ENCODE results near the gene MED13L. TPM values are rescaled to one million over a fixed set of nuclear protein-coding genes. Genes with fewer than 3 reads are reported as not detected.
"Not testable (repeated sequence)": the region's sequence is repeated elsewhere in the genome, so short reads cannot be mapped to it uniquely, and the experiment has no call there.

MED13L gene
- polyA plus RNA-seq, 4 donors, result 9.8 to 74.0 (median 14.3) TPM

DNA sequence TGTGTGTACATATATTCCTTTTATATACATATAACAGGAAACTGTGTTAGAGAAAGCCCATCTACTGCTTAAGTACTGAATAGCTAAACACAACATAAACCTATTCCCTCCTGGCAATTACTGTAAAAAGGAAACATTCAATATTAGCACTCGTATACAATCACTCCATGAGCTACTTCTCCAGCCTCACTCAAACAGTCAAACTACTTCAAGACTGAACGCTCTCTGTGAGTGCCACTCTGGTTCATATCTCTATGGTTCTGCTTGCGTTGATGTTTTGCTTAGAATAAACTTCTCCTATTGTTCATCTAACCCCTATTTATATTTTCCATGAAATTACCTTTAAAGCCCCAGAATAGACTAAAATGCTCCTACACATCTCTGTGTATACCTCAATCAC is 243.7 kb downstream of the MED13L start:
- H3K4me1 ChIP-seq (ENCODE audit: control insufficient read depth in 3 of 3, insufficient read depth in 2 of 3, low read depth in 1 of 3, low read length in 2 of 3), result no peaks in the 10 kb centered on the region
- no peak overlapping the region for H3K27ac ChIP-seq (ENCODE audit: low read depth in 1 of 3, low read length in 2 of 3)
- 79 to 97% (median 91%) methylated on average over 3 of the region's 3 CpGs for WGBS, 3 donors
- DNase-seq (no peak), FAIRE-seq (no peak)
- H3K4me3 ChIP-seq (ENCODE audit: low read depth in 1 of 3, low read length in 3 of 3), result no peak overlapping the region
- no peaks in the 10 kb centered on the region for H3K9me3 ChIP-seq (ENCODE audit: control insufficient read depth in 2 of 2, insufficient read depth in 1 of 2, low read depth in 1 of 2, low read length in 1 of 2)
- no peaks in the 10 kb centered on the region for H3K36me3 ChIP-seq (ENCODE audit: control insufficient read depth in 3 of 3, insufficient read depth in 2 of 3, low read depth in 1 of 3, low read length in 3 of 3)
- H3K27me3 ChIP-seq (ENCODE audit: control insufficient read depth in 3 of 3, insufficient read depth in 3 of 3, low read length in 3 of 3), result no peaks in the 10 kb centered on the region

DNA sequence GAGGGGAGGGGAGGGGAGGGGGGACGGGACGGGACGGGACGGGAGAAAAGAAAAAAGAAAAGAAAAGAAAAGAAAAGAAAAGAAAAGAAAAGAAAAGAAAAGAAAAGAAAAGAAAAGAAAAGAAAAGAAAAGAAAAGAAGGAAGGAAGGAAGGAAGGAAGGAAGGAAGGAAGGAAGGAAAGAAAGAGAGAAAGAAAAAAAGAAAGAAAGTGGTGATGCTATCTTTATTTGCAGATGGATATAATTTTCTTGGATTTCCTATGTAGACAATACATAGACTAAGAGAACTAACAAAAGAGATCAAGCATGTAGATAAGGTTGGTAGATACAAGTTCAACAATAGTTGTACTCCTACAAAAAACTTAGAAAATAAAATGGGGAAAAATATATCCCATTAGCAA is 245.9 kb downstream of the MED13L start:
- H3K27ac ChIP-seq (ENCODE audit: low read depth in 1 of 3, low read length in 2 of 3); H3K4me1 ChIP-seq (ENCODE audit: control insufficient read depth in 3 of 3, insufficient read depth in 2 of 3, low read depth in 1 of 3, low read length in 2 of 3); H3K27me3 ChIP-seq (ENCODE audit: control insufficient read depth in 3 of 3, insufficient read depth in 3 of 3, low read length in 3 of 3); H3K4me3 ChIP-seq (ENCODE audit: low read depth in 1 of 3, low read length in 3 of 3); H3K9me3 ChIP-seq (ENCODE audit: control insufficient read depth in 2 of 2, insufficient read depth in 1 of 2, low read depth in 1 of 2, low read length in 1 of 2); H3K36me3 ChIP-seq (ENCODE audit: control insufficient read depth in 3 of 3, insufficient read depth in 2 of 3, low read depth in 1 of 3, low read length in 3 of 3); FAIRE-seq; DNase-seq: not testable (repeated sequence)
- WGBS, 3 donors, result 96 to 100% (median 100%) methylated on average over 4 of the region's 4 CpGs

DNA sequence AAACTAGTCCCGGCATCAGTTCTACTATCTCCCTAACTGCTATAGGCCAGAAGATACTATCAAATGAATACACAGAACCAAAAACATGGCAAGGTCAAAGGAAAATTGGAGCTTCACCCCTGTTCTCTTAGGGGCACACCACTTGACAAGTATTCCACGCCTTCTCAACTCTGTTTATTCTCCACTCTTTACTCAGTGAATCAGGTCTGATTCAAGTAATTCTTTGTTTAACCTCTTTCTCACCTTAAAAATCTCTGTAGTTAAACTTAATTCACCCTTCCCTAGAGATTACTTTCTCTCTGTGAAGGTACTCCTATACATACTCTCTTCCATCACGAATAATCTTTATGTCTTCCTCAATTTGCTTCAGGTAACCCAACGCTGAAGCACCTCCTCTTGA is 248.9 kb downstream of the MED13L start:
- DNase-seq, result no peak
- Histone ChIP-seq H3K4me3 (ENCODE audit: low read depth in 1 of 3, low read length in 3 of 3) (no peak overlapping the region), H3K36me3 (ENCODE audit: control insufficient read depth in 3 of 3, insufficient read depth in 2 of 3, low read depth in 1 of 3, low read length in 3 of 3) (no peaks in the 10 kb centered on the region), H3K9me3 (ENCODE audit: control insufficient read depth in 2 of 2, insufficient read depth in 1 of 2, low read depth in 1 of 2, low read length in 1 of 2) (no peaks in the 10 kb centered on the region), H3K4me1 (ENCODE audit: control insufficient read depth in 3 of 3, insufficient read depth in 2 of 3, low read depth in 1 of 3, low read length in 2 of 3) (no peaks in the 10 kb centered on the region), H3K27ac (ENCODE audit: low read depth in 1 of 3, low read length in 2 of 3) (no peak overlapping the region), H3K27me3 (ENCODE audit: control insufficient read depth in 3 of 3, insufficient read depth in 3 of 3, low read length in 3 of 3) (no peaks in the 10 kb centered on the region)
- no peak for FAIRE-seq
- 92 to 96% (median 94%) methylated on average over 4 of the region's 4 CpGs for WGBS, 3 donors

DNA sequence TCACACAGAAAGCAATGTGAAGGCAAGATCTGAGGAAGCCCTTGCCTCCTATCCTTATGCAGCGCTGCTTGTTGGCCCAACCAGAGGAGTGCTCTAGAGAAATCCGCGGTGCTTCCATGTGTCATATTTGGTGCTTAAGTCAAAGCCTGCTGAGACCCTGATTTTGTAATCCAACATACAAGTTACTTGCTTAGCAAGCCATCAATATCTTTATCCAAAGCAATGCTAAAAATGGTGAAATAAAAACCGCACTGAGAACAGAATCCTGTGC is 250.0 kb downstream of the MED13L start:
- DNase-seq (no peak), FAIRE-seq (no peak)
- no peak overlapping the region for H3K4me3 ChIP-seq (ENCODE audit: low read depth in 1 of 3, low read length in 3 of 3)
- H3K27me3 ChIP-seq (ENCODE audit: control insufficient read depth in 3 of 3, insufficient read depth in 3 of 3, low read length in 3 of 3), result no peaks in the 10 kb centered on the region
- H3K4me1 ChIP-seq (ENCODE audit: control insufficient read depth in 3 of 3, insufficient read depth in 2 of 3, low read depth in 1 of 3, low read length in 2 of 3), result no peaks in the 10 kb centered on the region
- H3K9me3 ChIP-seq (ENCODE audit: control insufficient read depth in 2 of 2, insufficient read depth in 1 of 2, low read depth in 1 of 2, low read length in 1 of 2), result no peaks in the 10 kb centered on the region
- H3K27ac ChIP-seq (ENCODE audit: low read depth in 1 of 3, low read length in 2 of 3), result no peak overlapping the region
- 96 to 99% (median 98%) methylated on average over 4 of the region's 4 CpGs for WGBS, 3 donors
- peaks cover 0 to 2% (median 0%) of the 10 kb centered on the region in 3 donors for H3K36me3 ChIP-seq (ENCODE audit: control insufficient read depth in 3 of 3, insufficient read depth in 2 of 3, low read depth in 1 of 3, low read length in 3 of 3)

DNA sequence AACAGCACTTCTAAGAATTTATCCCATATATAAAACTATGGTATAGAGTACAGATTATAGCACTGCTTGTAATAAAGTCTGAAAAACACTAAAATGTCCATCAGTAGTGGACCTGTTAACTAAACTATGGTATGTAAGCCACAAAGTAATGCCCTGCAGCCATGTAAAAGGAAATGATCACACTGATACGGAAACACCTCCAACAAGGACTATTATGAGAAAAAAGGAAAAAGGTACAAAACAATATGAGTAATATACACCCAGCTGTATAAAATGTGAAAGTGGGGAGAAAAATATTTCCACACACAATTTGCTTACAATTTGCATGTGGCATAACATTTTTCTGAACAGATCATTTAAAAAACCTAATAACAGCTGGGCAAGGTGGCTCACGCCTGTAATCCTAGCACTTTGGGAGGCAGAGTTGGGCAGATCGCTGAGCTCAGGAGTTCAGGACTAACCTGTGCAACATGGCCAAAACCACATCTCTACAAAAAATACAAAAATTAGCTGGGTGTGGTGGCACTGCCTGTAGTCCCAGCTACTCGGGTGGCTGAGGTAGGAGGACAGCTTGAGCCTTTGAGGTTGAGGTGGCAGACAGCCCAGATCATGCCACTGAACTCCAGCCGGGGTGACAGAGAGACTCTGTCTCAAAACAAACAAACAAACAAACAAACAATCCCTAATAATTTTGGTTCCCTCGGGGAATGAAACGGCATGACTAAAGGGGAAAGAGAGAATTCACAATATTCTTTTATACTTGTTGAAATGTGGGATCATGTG is 250.5 kb downstream of the MED13L start:
- WGBS, 3 donors, result 85 to 87% (median 86%) methylated on average over 7 of the region's 7 CpGs
- no peak for DNase-seq
- FAIRE-seq, result no peak
- no peak overlapping the region for H3K4me3 ChIP-seq (ENCODE audit: low read depth in 1 of 3, low read length in 3 of 3)
- peaks cover 0 to 2% (median 0%) of the 10 kb centered on the region in 3 donors for H3K36me3 ChIP-seq (ENCODE audit: control insufficient read depth in 3 of 3, insufficient read depth in 2 of 3, low read depth in 1 of 3, low read length in 3 of 3)
- H3K27me3 ChIP-seq (ENCODE audit: control insufficient read depth in 3 of 3, insufficient read depth in 3 of 3, low read length in 3 of 3), result no peaks in the 10 kb centered on the region
- no peaks in the 10 kb centered on the region for H3K4me1 ChIP-seq (ENCODE audit: control insufficient read depth in 3 of 3, insufficient read depth in 2 of 3, low read depth in 1 of 3, low read length in 2 of 3)
- H3K9me3 ChIP-seq (ENCODE audit: control insufficient read depth in 2 of 2, insufficient read depth in 1 of 2, low read depth in 1 of 2, low read length in 1 of 2), result no peaks in the 10 kb centered on the region
- H3K27ac ChIP-seq (ENCODE audit: low read depth in 1 of 3, low read length in 2 of 3), result no peak overlapping the region

DNA sequence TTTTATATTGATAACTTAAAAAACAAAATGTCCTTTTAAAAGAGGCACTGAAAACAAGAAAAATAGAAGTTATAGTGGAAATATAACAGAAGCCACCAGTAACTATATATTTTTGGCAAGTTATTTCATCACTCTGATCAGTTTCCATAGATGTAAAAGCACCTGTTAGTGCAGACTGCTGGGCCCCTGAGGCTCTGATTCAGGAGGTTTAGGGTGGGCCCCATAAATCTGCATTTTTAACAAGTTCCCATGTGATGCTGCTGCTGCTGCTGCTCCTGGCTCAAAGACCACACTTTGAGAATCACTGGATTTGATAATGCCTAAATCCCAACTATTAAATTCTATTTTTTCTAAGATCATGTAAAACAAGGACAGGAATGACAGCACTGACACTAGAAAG is 251.1 kb downstream of the MED13L start:
- no peaks in the 10 kb centered on the region for H3K4me1 ChIP-seq (ENCODE audit: control insufficient read depth in 3 of 3, insufficient read depth in 2 of 3, low read depth in 1 of 3, low read length in 2 of 3)
- FAIRE-seq, result no peak
- no peaks in the 10 kb centered on the region for H3K9me3 ChIP-seq (ENCODE audit: control insufficient read depth in 2 of 2, insufficient read depth in 1 of 2, low read depth in 1 of 2, low read length in 1 of 2)
- H3K4me3 ChIP-seq (ENCODE audit: low read depth in 1 of 3, low read length in 3 of 3), result no peak overlapping the region
- H3K27me3 ChIP-seq (ENCODE audit: control insufficient read depth in 3 of 3, insufficient read depth in 3 of 3, low read length in 3 of 3), result no peaks in the 10 kb centered on the region
- DNase-seq, result no peak
- H3K27ac ChIP-seq (ENCODE audit: low read depth in 1 of 3, low read length in 2 of 3), result no peak overlapping the region
- H3K36me3 ChIP-seq (ENCODE audit: control insufficient read depth in 3 of 3, insufficient read depth in 2 of 3, low read depth in 1 of 3, low read length in 3 of 3), result peaks cover 0 to 2% (median 0%) of the 10 kb centered on the region in 3 donors

DNA sequence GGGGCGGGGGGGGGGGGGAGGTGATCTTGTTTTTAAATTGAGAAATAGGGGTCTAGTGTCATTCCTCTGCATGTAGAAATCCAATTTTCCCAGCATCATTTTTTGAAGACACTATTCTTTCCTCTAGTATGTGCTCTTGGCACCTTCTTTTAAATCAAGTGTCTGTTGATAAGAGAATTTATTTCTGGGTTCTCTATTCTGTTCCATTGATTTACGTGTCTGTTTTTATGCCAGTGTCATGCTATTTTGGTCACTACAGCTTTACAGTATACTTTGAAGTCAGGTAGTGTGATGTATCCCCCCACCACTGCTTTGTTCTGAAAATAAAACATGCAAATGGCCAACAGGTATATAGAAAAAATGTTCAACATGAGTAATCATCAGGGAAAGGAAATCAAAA is 252.7 kb downstream of the MED13L start:
- 61 to 72% (median 72%) methylated on average over 2 of the region's 2 CpGs for WGBS, 3 donors

DNA sequence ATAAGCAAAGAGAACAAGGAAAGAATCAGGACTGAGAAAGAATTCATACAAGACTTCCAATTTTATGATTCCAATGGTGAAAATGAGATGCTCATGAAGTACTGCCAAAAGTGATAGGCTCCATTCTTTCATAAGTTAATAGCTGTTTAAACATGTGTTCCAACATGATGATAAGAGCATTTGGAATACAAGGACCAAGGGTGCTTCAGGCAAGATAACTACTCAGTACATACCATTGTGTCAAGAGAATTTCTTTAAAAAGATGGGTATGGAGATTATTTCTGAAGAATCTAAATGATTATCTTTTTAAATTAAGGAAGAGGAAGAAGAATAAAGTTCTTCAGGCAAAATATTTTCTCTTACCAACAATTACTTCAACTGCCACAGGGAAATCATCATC is 258.1 kb downstream of the MED13L start:
- DNase-seq (no peak), FAIRE-seq (no peak)
- Histone ChIP-seq H3K27ac (ENCODE audit: low read depth in 1 of 3, low read length in 2 of 3) (no peak overlapping the region), H3K27me3 (ENCODE audit: control insufficient read depth in 3 of 3, insufficient read depth in 3 of 3, low read length in 3 of 3) (no peaks in the 10 kb centered on the region), H3K36me3 (ENCODE audit: control insufficient read depth in 3 of 3, insufficient read depth in 2 of 3, low read depth in 1 of 3, low read length in 3 of 3) (peaks cover 0 to 12% (median 7%) of the 10 kb centered on the region in 3 donors), H3K4me1 (ENCODE audit: control insufficient read depth in 3 of 3, insufficient read depth in 2 of 3, low read depth in 1 of 3, low read length in 2 of 3) (no peaks in the 10 kb centered on the region), H3K4me3 (ENCODE audit: low read depth in 1 of 3, low read length in 3 of 3) (no peak overlapping the region), H3K9me3 (ENCODE audit: control insufficient read depth in 2 of 2, insufficient read depth in 1 of 2, low read depth in 1 of 2, low read length in 1 of 2) (no peaks in the 10 kb centered on the region)

More for the DNA sequence above, 252.7 kb downstream of the MED13L start:
- no peaks in the 10 kb centered on the region for H3K27me3 ChIP-seq (ENCODE audit: control insufficient read depth in 3 of 3, insufficient read depth in 3 of 3, low read length in 3 of 3)
- FAIRE-seq, result no peak
- DNase-seq, result no peak
- no peaks in the 10 kb centered on the region for H3K4me1 ChIP-seq (ENCODE audit: control insufficient read depth in 3 of 3, insufficient read depth in 2 of 3, low read depth in 1 of 3, low read length in 2 of 3)
- H3K4me3 ChIP-seq (ENCODE audit: low read depth in 1 of 3, low read length in 3 of 3), result no peak overlapping the region
- H3K9me3 ChIP-seq (ENCODE audit: control insufficient read depth in 2 of 2, insufficient read depth in 1 of 2, low read depth in 1 of 2, low read length in 1 of 2), result no peaks in the 10 kb centered on the region
- no peak overlapping the region for H3K27ac ChIP-seq (ENCODE audit: low read depth in 1 of 3, low read length in 2 of 3)
- peaks cover 0 to 2% (median 0%) of the 10 kb centered on the region in 3 donors for H3K36me3 ChIP-seq (ENCODE audit: control insufficient read depth in 3 of 3, insufficient read depth in 2 of 3, low read depth in 1 of 3, low read length in 3 of 3)

DNA sequence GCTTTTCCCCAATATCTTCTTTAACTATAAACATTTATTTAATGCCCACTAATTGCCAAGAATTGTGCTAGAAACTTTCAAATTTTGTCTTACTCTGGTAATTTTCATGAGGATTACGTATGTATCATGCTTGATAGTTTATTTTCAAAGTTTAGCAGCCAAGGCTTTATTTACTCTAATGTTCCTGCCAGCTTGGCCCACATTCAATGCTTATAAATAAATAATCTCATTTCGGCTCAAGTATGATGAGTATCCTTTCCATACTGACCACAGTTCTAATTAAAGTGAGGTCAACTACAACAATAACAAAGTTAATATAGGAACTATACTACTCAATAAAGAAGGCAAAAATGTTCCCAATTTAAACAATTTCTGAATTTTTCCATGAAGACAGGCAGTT is 259.2 kb downstream of the MED13L start:
- Histone ChIP-seq H3K4me3 (ENCODE audit: low read depth in 1 of 3, low read length in 3 of 3) (no peak overlapping the region), H3K4me1 (ENCODE audit: control insufficient read depth in 3 of 3, insufficient read depth in 2 of 3, low read depth in 1 of 3, low read length in 2 of 3) (no peaks in the 10 kb centered on the region), H3K27ac (ENCODE audit: low read depth in 1 of 3, low read length in 2 of 3) (no peak overlapping the region), H3K9me3 (ENCODE audit: control insufficient read depth in 2 of 2, insufficient read depth in 1 of 2, low read depth in 1 of 2, low read length in 1 of 2) (no peaks in the 10 kb centered on the region), H3K36me3 (ENCODE audit: control insufficient read depth in 3 of 3, insufficient read depth in 2 of 3, low read depth in 1 of 3, low read length in 3 of 3) (peaks cover 0 to 12% (median 8%) of the 10 kb centered on the region in 3 donors), H3K27me3 (ENCODE audit: control insufficient read depth in 3 of 3, insufficient read depth in 3 of 3, low read length in 3 of 3) (no peaks in the 10 kb centered on the region)
- no peak for DNase-seq
- WGBS, 3 donors, result 54 to 73% (median 56%) methylated on average over 2 of the region's 2 CpGs
- no peak for FAIRE-seq

All from small intestine (tissue), 7 donors.